GM18867 (cell line): ENCODE data around the gene LY6G6C.

ENCODE experiments used
- ATAC-seq: cut with Tn5 transposase; IDR thresholded peaks from one replicate; pipeline ENCODE4 v1.9.1; 2021; ENCODE audit warnings: mild to moderate bottlenecking, moderate library complexity; ENCODE audit not compliant: unreplicated experiment

The LY6G6C gene

GRCh38 chr6:31727717-31728671 lies 6.4 kb upstream of the LY6G6C start:
- no peak for ATAC-seq

GRCh38 chr6:31727034-31727716 lies 5.6 kb upstream of the LY6G6C start:
- peak; percentile 55 for ATAC-seq

GRCh38 chr6:31725502-31726350 lies 4.2 kb upstream of the LY6G6C start:
- ATAC-seq: no peak

DNA sequence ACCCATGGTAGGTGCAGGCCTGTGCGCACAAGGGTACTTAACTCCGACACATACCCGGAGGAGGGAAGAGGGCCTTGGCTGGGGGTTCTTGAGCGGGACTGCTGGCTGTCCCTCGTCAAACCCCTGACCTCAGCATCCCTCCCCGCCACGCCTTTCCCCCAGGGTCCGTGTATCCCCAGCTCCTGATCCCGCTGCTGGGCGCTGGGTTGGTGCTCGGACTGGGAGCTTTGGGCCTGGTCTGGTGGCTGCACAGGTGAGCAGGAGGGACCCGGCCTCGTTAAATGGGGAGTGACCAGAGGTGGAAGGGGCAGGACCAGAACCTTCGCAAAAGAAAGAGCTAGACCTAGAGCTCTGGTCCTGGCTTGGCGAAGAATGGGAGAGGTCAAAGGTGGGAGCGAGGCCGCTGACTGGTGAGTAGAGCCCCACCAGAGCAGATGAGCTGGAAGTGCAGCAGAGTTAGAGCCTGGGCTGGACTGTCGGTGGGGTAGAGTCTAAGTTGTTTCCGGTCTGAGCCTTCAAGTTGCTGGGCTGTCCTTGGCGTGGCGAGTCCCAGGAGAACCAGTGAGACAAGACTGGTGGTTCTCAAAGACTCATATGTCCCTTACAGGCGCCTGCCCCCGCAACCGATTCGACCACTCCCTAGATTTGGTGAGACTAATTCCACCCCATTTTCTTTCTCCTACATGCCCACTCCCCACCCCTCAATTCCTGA lies 2.6 kb upstream of the LY6G6C start:
- ATAC-seq: no peak

GRCh38 chr6:31723245-31723979 lies 1.9 kb upstream of the LY6G6C start, which contains the start of gene MPIG6B:
Gene MPIG6B (plus strand): TSS chr6:31723373. CDS start chr6:31723384, 11 bp downstream.
- no peak for ATAC-seq

- no peak for ATAC-seq
Observed at GRCh38 chr6:31722173-31722572, 627 bp upstream of the LY6G6C start.

DNA sequence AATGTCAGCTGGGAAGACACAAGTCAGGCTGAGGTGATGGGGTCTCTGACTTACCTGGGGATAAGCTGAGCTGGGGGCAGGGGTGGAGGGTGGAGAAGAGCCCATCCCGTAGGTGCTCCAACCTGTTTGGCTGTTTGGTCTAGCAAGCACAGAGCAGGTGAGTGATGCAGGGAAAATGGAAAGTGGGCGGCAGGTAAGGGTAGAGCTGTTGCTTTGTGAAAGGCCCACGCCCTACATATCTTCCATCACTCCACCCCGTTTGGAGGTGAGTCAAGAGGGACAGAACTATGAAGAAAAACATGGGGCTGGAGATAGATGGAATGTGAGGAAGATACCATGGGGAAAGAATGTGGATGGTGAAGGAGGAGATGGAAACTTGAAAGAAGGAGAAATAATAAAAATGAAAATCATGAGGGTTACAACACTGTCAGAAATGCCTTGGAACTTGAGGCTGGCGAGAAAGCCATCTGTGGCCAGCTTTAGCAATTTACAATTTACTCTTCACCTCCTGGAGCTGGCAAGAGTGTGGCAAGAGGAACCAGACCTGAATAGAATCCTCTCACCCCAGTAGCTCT lies 1.3 kb downstream of the LY6G6C start:
- ATAC-seq: no peak

- no peak for ATAC-seq
Observed at GRCh38 chr6:31719001-31719400, 2.5 kb downstream of the LY6G6C start.

GRCh38 chr6:31718265-31718664 lies 3.3 kb downstream of the LY6G6C start:
- no peak for ATAC-seq

- ATAC-seq: no peak
Observed at GRCh38 chr6:31717499-31718222, 3.9 kb downstream of the LY6G6C start.

DNA sequence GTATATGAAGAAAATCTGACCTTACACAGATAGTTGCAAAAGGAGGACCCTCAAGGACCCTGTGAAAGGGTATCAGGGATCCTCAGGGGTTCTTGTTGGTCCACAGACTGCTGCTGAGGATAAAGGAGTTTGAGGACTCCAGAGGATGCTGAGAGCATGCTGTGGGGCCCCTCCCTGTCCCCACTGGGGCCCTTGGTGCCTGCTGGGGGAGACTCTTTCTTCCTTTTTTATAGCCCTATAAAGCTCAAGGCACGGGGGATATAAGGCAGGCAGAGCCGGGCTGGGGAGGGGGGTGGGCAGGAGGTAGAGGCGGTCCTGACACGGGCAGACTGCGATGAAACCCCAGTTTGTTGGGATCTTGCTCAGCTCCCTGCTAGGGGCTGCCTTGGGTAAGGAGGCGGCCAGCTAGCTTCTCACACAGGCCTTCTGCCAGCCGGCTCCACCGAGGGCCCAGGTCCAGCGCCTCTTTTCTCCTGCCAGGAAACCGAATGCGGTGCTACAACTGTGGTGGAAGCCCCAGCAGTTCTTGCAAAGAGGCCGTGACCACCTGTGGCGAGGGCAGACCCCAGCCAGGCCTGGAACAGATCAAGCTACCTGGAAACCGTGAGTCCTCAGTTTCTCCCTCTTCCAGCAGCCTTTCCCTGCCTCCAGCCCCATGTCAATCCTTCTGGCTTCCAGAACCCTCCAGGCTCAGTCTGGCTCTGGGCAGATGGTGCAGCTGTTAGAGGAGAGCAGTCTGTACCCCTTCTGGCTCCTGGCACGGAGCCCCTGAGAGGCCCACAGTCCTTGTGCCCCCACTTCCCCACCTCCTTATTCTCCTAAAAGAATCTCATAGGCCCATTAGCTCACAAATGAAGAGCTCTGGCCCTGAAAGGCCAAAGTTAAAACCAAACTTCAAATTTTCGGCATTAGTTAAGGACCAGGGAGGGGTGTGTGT lies 6.3 kb downstream of the LY6G6C start, which contains the start of gene LY6G6D:
TSS of gene LY6G6D (plus strand) at position 327 of the 937 bp plus-strand sequence. CDS start at position 335, 8 bp downstream.
- no peak for ATAC-seq

DNA sequence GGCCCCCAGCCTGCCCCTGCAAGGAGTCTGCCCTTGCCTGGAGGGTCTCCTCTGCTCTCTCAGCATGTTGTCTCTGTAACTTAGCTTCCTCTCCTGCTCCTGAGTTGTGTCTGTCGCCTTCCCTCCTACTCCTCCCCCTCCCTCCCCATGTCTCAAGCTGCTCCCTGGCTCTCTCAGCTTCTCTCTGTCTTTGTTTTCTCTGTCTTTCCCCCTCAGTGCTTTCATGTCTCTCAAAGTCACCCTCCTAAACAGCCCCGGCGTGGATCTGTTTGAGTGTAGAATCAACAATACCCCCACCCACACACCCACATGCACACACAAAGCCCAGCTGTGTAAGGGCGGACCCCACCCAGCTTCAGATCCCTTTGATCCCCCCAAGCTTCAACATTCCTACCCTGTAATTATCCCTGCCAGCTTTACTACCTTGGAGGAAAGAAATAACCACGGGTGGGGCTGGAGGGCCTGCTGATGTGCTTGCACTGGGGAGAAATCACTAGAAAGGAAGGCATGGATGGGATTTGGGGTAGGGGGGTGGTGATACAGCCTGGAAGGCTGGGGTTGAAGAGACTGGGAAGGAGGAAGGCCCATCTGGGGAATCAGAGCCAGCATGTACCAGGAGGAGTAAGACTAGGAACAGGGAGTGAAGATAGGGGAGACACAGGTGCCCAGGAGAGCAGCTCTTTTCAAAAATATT lies 7.4 kb downstream of the LY6G6C start:
- ATAC-seq: no peak

GRCh38 chr6:31713465-31713864 lies 8.1 kb downstream of the LY6G6C start:
- ATAC-seq: no peak

GRCh38 chr6:31712296-31712695 lies 9.2 kb downstream of the LY6G6C start:
- ATAC-seq: no peak

GRCh38 chr6:31711233-31711632 lies 10.3 kb downstream of the LY6G6C start:
- no peak for ATAC-seq

DNA sequence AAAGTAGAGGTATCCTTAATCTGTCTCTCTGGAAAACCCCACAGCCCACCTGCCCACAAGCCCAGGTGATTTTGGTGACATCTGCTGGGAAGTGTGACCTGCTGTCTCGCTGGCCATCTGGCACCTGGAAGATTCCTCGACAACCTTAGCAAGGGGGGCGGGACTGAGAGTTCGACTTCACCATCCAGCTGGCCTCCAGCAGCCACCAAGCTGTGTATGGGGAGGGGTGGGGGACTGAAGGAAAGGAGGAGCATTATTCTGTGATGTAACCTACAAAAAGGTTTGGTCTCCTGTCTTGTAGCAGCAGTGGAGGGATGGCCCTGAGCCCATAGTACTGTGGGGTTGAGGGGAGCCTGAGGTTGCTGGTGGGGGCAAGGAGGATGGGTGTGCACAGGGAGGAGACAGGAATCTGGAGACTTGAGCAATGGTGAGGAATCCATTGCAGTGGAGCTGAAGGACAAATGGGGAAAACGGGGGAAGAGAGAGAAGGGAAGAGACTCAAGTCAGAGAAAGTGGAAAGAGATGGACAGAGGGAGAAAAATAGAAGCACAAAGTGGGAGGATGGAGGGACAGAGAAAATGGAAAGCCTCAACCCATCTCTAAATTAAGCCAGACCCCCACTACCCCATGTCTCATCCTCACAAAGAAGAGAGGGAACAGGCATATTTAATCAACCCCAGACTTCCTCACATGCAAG lies 10.9 kb downstream of the LY6G6C start:
- no peak for ATAC-seq
